ENCODE data around the gene SOX1.

GRCh38 chr13:112071102-112071722 lies 4.3 kb downstream of the SOX1 start:
- no peak for TF ChIP-seq CTCF (IDR thresholded peaks at IDR 0.05)
- TF ChIP-seq POLR2A (IDR thresholded peaks at IDR 0.05): no peak
- TF ChIP-seq EP300 (IDR thresholded peaks at IDR 0.05): no peak
